ENCODE measurements around the gene OR8G5. TPM values are rescaled to one million over a fixed set of nuclear protein-coding genes. Genes with fewer than 3 reads are reported as not detected.

OR8G5 gene
- total and polyA plus RNA-seq, 2 donors (not counting 1 experiment from before 2014, with no cell fraction given): not detected

- intact Hi-C loops (cut with micrococcal nuclease): no loop called here
- Mint-ChIP-seq H3K4me3 (no peak overlapping the region), H3K9me3 (ENCODE audit: insufficient read depth) (no peaks in the 10 kb centered on the region), H3K4me1 (no peaks in the 10 kb centered on the region), H3K27me3 (peaks cover 8% of the 10 kb centered on the region), H3K27ac (no peak overlapping the region)
- ChIA-PET CTCF (no interaction called here), POLR2A (no interaction called here)
- Histone ChIP-seq H4K20me1 (ENCODE audit: control insufficient read depth, insufficient read depth, low read length, poor library complexity, severe bottlenecking) (no peaks in the 10 kb centered on the region), H3K27ac (ENCODE audit: low read length in 2 of 2) (no peak overlapping the region), H3K36me3 (replicated peaks in 1 of 2; ENCODE audit: control extremely low read depth in 1 of 2, control insufficient read depth in 1 of 2, extremely low read depth in 1 of 2, insufficient read depth in 2 of 2, low read length in 1 of 2) (no peaks in the 10 kb centered on the region), H2AFZ (ENCODE audit: insufficient read depth, low read depth, low read length, poor library complexity, severe bottlenecking) (no peak overlapping the region), H3K4me2 (replicated peaks; ENCODE audit: low read depth, low read length, poor library complexity, severe bottlenecking) (no peak overlapping the region), H3K79me2 (ENCODE audit: control insufficient read depth, insufficient read depth, low read length) (no peaks in the 10 kb centered on the region), H3K9ac (ENCODE audit: low read length) (no peak overlapping the region), H3K27me3 (replicated peaks in 1 of 4; ENCODE audit: control extremely low read depth in 1 of 4, control insufficient read depth in 3 of 4, insufficient read depth in 4 of 4, low read length in 3 of 4) (no peaks in the 10 kb centered on the region), H3K4me3 (ENCODE audit: control extremely low read depth in 1 of 5, extremely low read depth in 1 of 5, insufficient read depth in 1 of 5, low read depth in 2 of 5, low read length in 4 of 5) (no peak overlapping the region), H3K4me1 (ENCODE audit: control insufficient read depth in 2 of 2, insufficient read depth in 2 of 2, low read length in 2 of 2) (no peaks in the 10 kb centered on the region), H3K9me3 (ENCODE audit: control extremely low read depth in 1 of 3, control insufficient read depth in 2 of 3, insufficient read depth in 1 of 3, low read length in 2 of 3) (no peaks in the 10 kb centered on the region)
- ATAC-seq (ENCODE audit: low read depth) (no peak), DNase-seq (no peak)
- no peak for TF ChIP-seq CTCF (IDR thresholded peaks at IDR 0.05)
- TF ChIP-seq EZH2 (IDR thresholded peaks at IDR 0.05; ENCODE audit: borderline replicate concordance, insufficient read depth, low read depth, low read length, poor library complexity, severe bottlenecking): no peak
Observed at GRCh38 chr11:124296016-124296415, 39.8 kb downstream of the OR8G5 start.

GRCh38 chr11:124297921-124298320 is 41.7 kb downstream of the OR8G5 start:
- no peaks in the 10 kb centered on the region for H3K4me1 Mint-ChIP-seq
- no CpG with 5 or more reads among the region's 4 CpGs for WGBS (ENCODE audit: insufficient coverage)
- no peak overlapping the region for H3K27ac ChIP-seq (ENCODE audit: low read length in 2 of 2)
- no peak overlapping the region for H2AFZ ChIP-seq (ENCODE audit: insufficient read depth, low read depth, low read length, poor library complexity, severe bottlenecking)
- H3K27me3 Mint-ChIP-seq: peaks cover 14% of the 10 kb centered on the region
- no peaks in the 10 kb centered on the region for H3K27me3 ChIP-seq (replicated peaks in 1 of 4; ENCODE audit: control extremely low read depth in 1 of 4, control insufficient read depth in 3 of 4, insufficient read depth in 4 of 4, low read length in 3 of 4)
- no peak overlapping the region for H3K4me3 ChIP-seq (ENCODE audit: control extremely low read depth in 1 of 5, extremely low read depth in 1 of 5, insufficient read depth in 1 of 5, low read depth in 2 of 5, low read length in 4 of 5)
- intact Hi-C loops (cut with micrococcal nuclease): no loop called here
- ATAC-seq (ENCODE audit: low read depth): no peak
- H3K4me2 ChIP-seq (replicated peaks; ENCODE audit: low read depth, low read length, poor library complexity, severe bottlenecking): no peak overlapping the region
- CTCF ChIA-PET: no interaction called here
- no peaks in the 10 kb centered on the region for H3K4me1 ChIP-seq (ENCODE audit: control insufficient read depth in 2 of 2, insufficient read depth in 2 of 2, low read length in 2 of 2)
- no peaks in the 10 kb centered on the region for H4K20me1 ChIP-seq (ENCODE audit: control insufficient read depth, insufficient read depth, low read length, poor library complexity, severe bottlenecking)
- DNase-seq: no peak
- no peak overlapping the region for H3K27ac Mint-ChIP-seq
- H3K9ac ChIP-seq (ENCODE audit: low read length): no peak overlapping the region
- H3K4me3 Mint-ChIP-seq: no peak overlapping the region
- TF ChIP-seq EZH2 (IDR thresholded peaks at IDR 0.05; ENCODE audit: borderline replicate concordance, insufficient read depth, low read depth, low read length, poor library complexity, severe bottlenecking) (no peak), CTCF (IDR thresholded peaks at IDR 0.05) (no peak)
- no peaks in the 10 kb centered on the region for H3K9me3 Mint-ChIP-seq (ENCODE audit: insufficient read depth)
- H3K79me2 ChIP-seq (ENCODE audit: control insufficient read depth, insufficient read depth, low read length): no peaks in the 10 kb centered on the region
- no peaks in the 10 kb centered on the region for H3K9me3 ChIP-seq (ENCODE audit: control extremely low read depth in 1 of 3, control insufficient read depth in 2 of 3, insufficient read depth in 1 of 3, low read length in 2 of 3)
- no peaks in the 10 kb centered on the region for H3K36me3 ChIP-seq (replicated peaks in 1 of 2; ENCODE audit: control extremely low read depth in 1 of 2, control insufficient read depth in 1 of 2, extremely low read depth in 1 of 2, insufficient read depth in 2 of 2, low read length in 1 of 2)
- POLR2A ChIA-PET: no interaction called here

Data from B cell (primary cell).